BLaER1 (cell line): ENCODE results near the gene POU3F1.

ENCODE experiments used
- H3K27ac ChIP-seq: shearing (Covaris generic); formaldehyde crosslinking; 2 replicates; pipeline ENCODE4 v1.8.1; 2022
- H3K27me3 ChIP-seq: shearing (Covaris generic); formaldehyde crosslinking; 2 replicates; pipeline ENCODE4 v1.8.1; 2022
- H3K36me3 ChIP-seq: shearing (Covaris generic); formaldehyde crosslinking; 2 replicates; pipeline ENCODE4 v1.8.1; 2022
- H3K4me1 ChIP-seq: shearing (Covaris generic); formaldehyde crosslinking; 2 replicates; pipeline ENCODE4 v1.8.1; 2022
- H3K4me2 ChIP-seq: shearing (Covaris generic); formaldehyde crosslinking; 2 replicates; pipeline ENCODE4 v1.8.1; 2022
- H3K4me3 ChIP-seq: shearing (Covaris generic); formaldehyde crosslinking; 2 replicates; pipeline ENCODE4 v1.8.1; 2022
- H3K9ac ChIP-seq: shearing (Covaris generic); formaldehyde crosslinking; 2 replicates; pipeline ENCODE4 v1.8.1; 2022
- H3K9me3 ChIP-seq: shearing (Covaris generic); formaldehyde crosslinking; 2 replicates; pipeline ENCODE4 v1.8.1; 2022
- H4K20me1 ChIP-seq: shearing (Covaris generic); formaldehyde crosslinking; 2 replicates; pipeline ENCODE4 v1.8.1; 2022
- Cebpa-rat ChIP-seq: shearing (Covaris generic); IDR thresholded peaks from 2 replicates; pipeline ENCODE4 v1.8.1; 2022

POU3F1 gene

DNA sequence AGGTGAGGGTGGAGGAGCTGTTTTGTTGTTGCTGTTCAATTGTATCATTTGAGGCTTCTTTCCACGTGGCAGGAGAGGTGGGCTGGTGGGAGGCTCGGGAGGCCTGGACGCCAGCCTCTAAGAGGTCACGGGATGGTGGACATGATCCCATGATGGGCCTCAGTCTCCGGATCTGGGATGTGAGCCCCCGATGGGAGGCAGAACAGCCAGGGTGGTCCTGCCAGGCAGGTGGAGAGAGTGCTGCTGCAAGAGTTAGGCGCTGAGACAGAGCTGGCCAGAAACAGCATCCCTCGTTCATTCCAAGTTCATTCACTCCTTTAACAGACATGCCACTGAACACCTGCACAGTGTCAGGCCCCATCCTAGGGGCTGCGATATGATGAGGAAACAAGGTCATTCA, 41.1 kb upstream of the POU3F1 start:
- no peak overlapping the region for H3K9ac ChIP-seq
- no peak overlapping the region for H3K4me2 ChIP-seq
- H3K4me1 ChIP-seq = peaks cover 16% of the 10 kb centered on the region
- no peak for TF ChIP-seq Cebpa-rat
- no peak overlapping the region for H3K4me3 ChIP-seq
- H3K27me3 ChIP-seq = no peaks in the 10 kb centered on the region
- H3K27ac ChIP-seq = no peak overlapping the region
- no peaks in the 10 kb centered on the region for H3K9me3 ChIP-seq
- H3K36me3 ChIP-seq = no peaks in the 10 kb centered on the region
- H4K20me1 ChIP-seq = no peaks in the 10 kb centered on the region

GRCh38 chr1:38085666-38086330, 39.2 kb upstream of the POU3F1 start:
- TF ChIP-seq Cebpa-rat = no peak
- H3K27ac ChIP-seq = no peak overlapping the region
- H3K9me3 ChIP-seq = no peaks in the 10 kb centered on the region
- no peak overlapping the region for H3K9ac ChIP-seq
- H3K36me3 ChIP-seq = no peaks in the 10 kb centered on the region
- peaks cover 9% of the 10 kb centered on the region for H3K4me1 ChIP-seq
- H4K20me1 ChIP-seq = no peaks in the 10 kb centered on the region
- no peak overlapping the region for H3K4me3 ChIP-seq
- H3K4me2 ChIP-seq = peak overlapping the region; percentile 36
- H3K27me3 ChIP-seq = no peaks in the 10 kb centered on the region

- H4K20me1 ChIP-seq = no peaks in the 10 kb centered on the region
- H3K36me3 ChIP-seq = no peaks in the 10 kb centered on the region
- TF ChIP-seq Cebpa-rat = no peak
- H3K27ac ChIP-seq = no peak overlapping the region
- H3K4me2 ChIP-seq = no peak overlapping the region
- peaks cover 9% of the 10 kb centered on the region for H3K4me1 ChIP-seq
- H3K9ac ChIP-seq = no peak overlapping the region
- H3K9me3 ChIP-seq = no peaks in the 10 kb centered on the region
- H3K4me3 ChIP-seq = no peak overlapping the region
- H3K27me3 ChIP-seq = no peaks in the 10 kb centered on the region
These were observed 38.1 kb upstream of the POU3F1 start for GRCh38 chr1:38084700-38085099.

DNA sequence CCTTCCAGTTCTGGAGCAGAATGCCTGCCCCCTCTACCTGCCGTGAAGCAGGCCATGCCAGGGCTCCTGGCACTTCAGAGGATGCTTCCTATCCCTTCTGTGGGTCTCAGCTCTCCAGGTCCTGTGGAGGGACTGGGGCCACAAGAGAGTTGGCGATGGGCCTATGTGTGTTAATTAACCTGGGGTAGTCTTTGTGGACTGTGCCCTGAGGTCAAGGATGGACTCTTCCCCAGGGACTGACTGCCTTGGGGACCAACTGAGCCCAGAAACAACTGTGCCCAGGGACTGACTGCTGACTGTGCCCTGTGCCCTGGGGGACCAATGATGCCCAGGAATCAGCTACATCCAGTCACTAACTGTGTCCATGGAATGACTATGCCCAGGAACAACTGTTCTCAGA, 37.5 kb upstream of the POU3F1 start:
- Histone ChIP-seq H3K4me1 (peaks cover 9% of the 10 kb centered on the region), H3K4me3 (no peak overlapping the region), H3K27ac (no peak overlapping the region), H4K20me1 (no peaks in the 10 kb centered on the region), H3K4me2 (no peak overlapping the region), H3K9ac (no peak overlapping the region), H3K36me3 (no peaks in the 10 kb centered on the region), H3K9me3 (no peaks in the 10 kb centered on the region), H3K27me3 (no peaks in the 10 kb centered on the region)
- no peak for TF ChIP-seq Cebpa-rat

- H3K4me1 ChIP-seq = peaks cover 9% of the 10 kb centered on the region
- no peak overlapping the region for H3K27ac ChIP-seq
- no peak for TF ChIP-seq Cebpa-rat
- H4K20me1 ChIP-seq = no peaks in the 10 kb centered on the region
- H3K9me3 ChIP-seq = no peaks in the 10 kb centered on the region
- H3K36me3 ChIP-seq = no peaks in the 10 kb centered on the region
- no peak overlapping the region for H3K9ac ChIP-seq
- no peak overlapping the region for H3K4me2 ChIP-seq
- H3K4me3 ChIP-seq = no peak overlapping the region
- H3K27me3 ChIP-seq = no peaks in the 10 kb centered on the region
These were observed 36.9 kb upstream of the POU3F1 start for GRCh38 chr1:38083541-38083940.

DNA sequence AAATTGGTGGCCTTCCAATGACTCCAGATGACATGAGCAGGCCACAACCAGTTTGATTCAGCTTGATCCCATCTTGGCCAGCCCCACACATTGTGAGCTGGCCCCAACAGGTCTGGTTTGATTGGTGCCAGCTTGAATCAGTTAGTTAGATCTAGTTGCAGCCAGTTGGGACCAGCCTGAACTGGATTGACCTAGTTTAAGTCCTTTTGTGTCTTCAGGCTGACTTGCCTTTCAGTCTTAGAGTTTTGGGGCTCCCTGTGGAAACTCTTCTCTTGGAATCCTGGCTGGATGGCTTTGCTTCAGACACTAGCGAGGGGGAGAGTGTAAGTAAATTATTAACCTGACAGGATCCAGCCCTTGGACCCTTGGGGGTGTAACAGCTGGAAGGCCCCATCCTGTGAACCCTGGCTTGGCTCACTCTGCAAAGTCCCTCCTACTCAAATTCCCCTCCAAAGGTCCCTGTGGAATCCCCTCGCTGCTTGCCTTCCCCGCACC, 36.2 kb upstream of the POU3F1 start:
- no peaks in the 10 kb centered on the region for H3K9me3 ChIP-seq
- peaks cover 9% of the 10 kb centered on the region for H3K4me1 ChIP-seq
- no peak overlapping the region for H3K27ac ChIP-seq
- no peak overlapping the region for H3K4me3 ChIP-seq
- H3K27me3 ChIP-seq = no peaks in the 10 kb centered on the region
- no peaks in the 10 kb centered on the region for H3K36me3 ChIP-seq
- no peak overlapping the region for H3K9ac ChIP-seq
- TF ChIP-seq Cebpa-rat = no peak
- no peaks in the 10 kb centered on the region for H4K20me1 ChIP-seq
- no peak overlapping the region for H3K4me2 ChIP-seq

- Histone ChIP-seq H4K20me1 (peaks cover 12% of the 10 kb centered on the region; the same call in 1 of the 2 replicates), H3K27me3 (no peaks in the 10 kb centered on the region), H3K4me1 (no peaks in the 10 kb centered on the region), H3K9me3 (no peaks in the 10 kb centered on the region), H3K4me2 (no peak overlapping the region), H3K4me3 (no peak overlapping the region), H3K27ac (no peak overlapping the region), H3K9ac (no peak overlapping the region), H3K36me3 (no peaks in the 10 kb centered on the region)
- no peak for TF ChIP-seq Cebpa-rat
These were observed 32.4 kb upstream of the POU3F1 start for GRCh38 chr1:38079019-38079418.

DNA sequence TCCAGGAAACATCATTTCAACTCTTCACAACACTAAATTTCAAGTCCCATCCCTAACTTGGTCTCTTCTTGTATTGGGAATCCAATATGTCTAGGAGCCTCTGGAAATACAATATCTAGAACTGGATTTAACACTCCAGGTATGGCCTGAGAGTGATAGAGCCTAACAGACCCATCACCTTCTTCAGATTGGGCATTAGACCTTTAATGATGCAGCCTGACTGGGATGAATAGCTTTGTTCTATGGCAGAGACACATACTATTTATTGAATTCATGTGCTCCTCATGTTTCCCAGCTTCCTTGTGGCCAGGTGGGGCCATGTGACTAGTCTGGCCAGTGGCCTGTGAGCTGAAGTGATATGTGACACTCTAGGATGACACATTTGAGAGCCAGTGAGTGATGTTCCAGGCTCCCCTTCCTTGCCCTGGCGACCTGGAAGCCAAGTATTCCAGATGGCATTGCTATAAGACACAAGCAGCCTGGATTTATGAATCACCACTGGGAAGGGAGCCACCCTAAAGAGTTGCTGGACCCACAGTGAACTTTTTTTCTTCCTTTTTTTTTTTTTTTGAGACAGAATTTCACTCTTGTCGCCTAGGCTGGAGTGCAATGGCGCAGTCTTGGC, 31.0 kb upstream of the POU3F1 start:
- Histone ChIP-seq H3K27me3 (no peaks in the 10 kb centered on the region), H3K4me2 (no peak overlapping the region), H3K9ac (no peak overlapping the region), H3K27ac (no peak overlapping the region), H3K4me1 (no peaks in the 10 kb centered on the region), H3K36me3 (no peaks in the 10 kb centered on the region), H4K20me1 (peaks cover 12% of the 10 kb centered on the region; the same call in 1 of the 2 replicates), H3K9me3 (no peaks in the 10 kb centered on the region), H3K4me3 (no peak overlapping the region)
- TF ChIP-seq Cebpa-rat = no peak

GRCh38 chr1:38076455-38076854, 29.9 kb upstream of the POU3F1 start:
- no peak for TF ChIP-seq Cebpa-rat
- Histone ChIP-seq H3K9ac (no peak overlapping the region), H3K27ac (no peak overlapping the region), H3K4me3 (no peak overlapping the region), H3K4me1 (no peaks in the 10 kb centered on the region), H3K36me3 (no peaks in the 10 kb centered on the region), H3K9me3 (no peaks in the 10 kb centered on the region), H3K4me2 (no peak overlapping the region), H4K20me1 (peaks cover 12% of the 10 kb centered on the region; the same call in 1 of the 2 replicates), H3K27me3 (no peaks in the 10 kb centered on the region)

GRCh38 chr1:38076038-38076437, 29.4 kb upstream of the POU3F1 start:
- Histone ChIP-seq H3K9ac (no peak overlapping the region), H3K27ac (no peak overlapping the region), H3K27me3 (no peaks in the 10 kb centered on the region), H3K4me2 (no peak overlapping the region), H3K4me3 (no peak overlapping the region), H3K9me3 (no peaks in the 10 kb centered on the region), H3K36me3 (no peaks in the 10 kb centered on the region), H3K4me1 (no peaks in the 10 kb centered on the region), H4K20me1 (peaks cover 12% of the 10 kb centered on the region; the same call in 1 of the 2 replicates)
- TF ChIP-seq Cebpa-rat = no peak
